DOHH2 (cell line): ENCODE results near the gene UGT3A1.

ENCODE experiments used
- H3F3A ChIP-seq: fragments of 200-600 bp; sonication (generic), shearing (Covaris generic); 2 replicates; pipeline ENCODE4 v1.6.0; 2016; ENCODE audit warnings: antibody characterized with exemption, mild to moderate bottlenecking; ENCODE audit not compliant: control insufficient read depth, insufficient read depth
- H3K27ac ChIP-seq: fragments of 200-600 bp; sonication (generic); 2 replicates; pipeline ENCODE4 v1.5.1; 2014; ENCODE audit warnings: low read depth, mild to moderate bottlenecking, low read length, moderate library complexity
- H3K27me3 ChIP-seq: fragments of 200-600 bp; sonication (generic); 2 replicates; pipeline ENCODE4 v1.6.1; 2014; ENCODE audit warnings: mild to moderate bottlenecking, low read length, mixed read lengths; ENCODE audit not compliant: control insufficient read depth
- H3K36me3 ChIP-seq: fragments of 200-600 bp; sonication (generic); 2 replicates; pipeline ENCODE4 v1.6.1; 2014; ENCODE audit warnings: mild to moderate bottlenecking, low read length, moderate library complexity, mixed read lengths; ENCODE audit not compliant: control insufficient read depth
- H3K4me1 ChIP-seq: fragments of 200-600 bp; sonication (generic); 2 replicates; pipeline ENCODE4 v1.6.1; 2014; ENCODE audit warnings: mild to moderate bottlenecking, low read length, mixed read lengths; ENCODE audit not compliant: control insufficient read depth
- H3K4me2 ChIP-seq: fragments of 200-600 bp; sonication (generic); 2 replicates; pipeline ENCODE4 v1.6.0; 2014; ENCODE audit warnings: mild to moderate bottlenecking, low read length, moderate library complexity
- H3K4me3 ChIP-seq: fragments of 200-600 bp; sonication (generic); 2 replicates; pipeline ENCODE4 v1.5.1; 2014; ENCODE audit warnings: mild to moderate bottlenecking, low read length, mixed read lengths
- H3K79me2 ChIP-seq: fragments of 200-600 bp; sonication (generic); 2 replicates; pipeline ENCODE4 v1.6.1; 2014; ENCODE audit warnings: mild to moderate bottlenecking, low read length, mixed read lengths; ENCODE audit not compliant: control insufficient read depth
- H3K9me2 ChIP-seq: fragments of 200-600 bp; sonication (generic); replicated peaks from 2 replicates; pipeline ENCODE4 v1.6.1; 2014; ENCODE audit warnings: mild to moderate bottlenecking, low read length, mixed read lengths; ENCODE audit not compliant: control insufficient read depth
- H3K9me3 ChIP-seq: fragments of 200-600 bp; sonication (generic); 2 replicates; pipeline ENCODE4 v1.6.1; 2014; ENCODE audit warnings: antibody characterized with exemption, low read length, mixed read lengths; ENCODE audit not compliant: control insufficient read depth, insufficient read depth
- H4K20me1 ChIP-seq: fragments of 200-600 bp; sonication (generic); 2 replicates; pipeline ENCODE4 v1.6.0; 2014; ENCODE audit warnings: low read depth, mild to moderate bottlenecking, antibody characterized with exemption, low read length, moderate library complexity; ENCODE audit not compliant: control insufficient read depth, insufficient read depth
- EZH2phosphoT487 ChIP-seq: fragments of 200-600 bp; sonication (generic); IDR thresholded peaks from 2 replicates; pipeline ENCODE4 v1.6.1; 2017; ENCODE audit warnings: borderline replicate concordance, mild to moderate bottlenecking, antibody characterized with exemption, low read length, moderate library complexity, mixed read lengths
- TF ChIP-seq, protein P1 (sequence below): fragments of 200-600 bp; sonication (generic); IDR thresholded peaks from one replicate; pipeline ENCODE4 v1.5.1; 2014; ENCODE audit warnings: antibody characterized with exemption, mild to moderate bottlenecking, low read depth, low read length; ENCODE audit not compliant: poor library complexity, severe bottlenecking

Gene UGT3A1

DNA sequence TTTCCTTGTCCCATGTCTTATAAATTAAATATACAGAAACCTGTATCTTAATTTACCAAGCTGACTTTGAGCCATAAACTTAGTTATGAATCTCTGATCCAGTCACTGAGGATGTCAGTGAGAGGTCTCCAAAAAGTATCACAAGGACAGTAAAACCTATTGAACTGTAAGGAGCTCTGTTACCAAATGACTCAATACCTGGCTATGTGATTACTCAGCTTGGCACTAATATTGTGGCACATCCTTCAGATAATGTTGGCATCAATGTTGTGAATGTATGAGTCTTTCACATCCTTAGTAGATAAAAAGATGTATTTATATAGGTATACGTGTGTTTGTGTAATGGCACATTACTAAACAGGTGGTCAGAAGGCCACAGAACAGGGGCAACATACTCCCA lies 34.8 kb downstream of the UGT3A1 start:
- Histone ChIP-seq H4K20me1 (no peaks in the 10 kb centered on the region), H3K79me2 (no peaks in the 10 kb centered on the region), H3K9me3 (no peaks in the 10 kb centered on the region), H3K4me1 (no peaks in the 10 kb centered on the region), H3K36me3 (no peaks in the 10 kb centered on the region), H3K4me3 (no peak overlapping the region), H3K9me2 (no peaks in the 10 kb centered on the region), H3K27me3 (0 out of 2 replicates have a peak, but pooled peaks cover 9% of the 10 kb centered on the region), H3K4me2 (no peak overlapping the region), H3F3A (no peaks in the 10 kb centered on the region), H3K27ac (no peak overlapping the region)
- TF ChIP-seq EZH2phosphoT487, result no peak

DNA sequence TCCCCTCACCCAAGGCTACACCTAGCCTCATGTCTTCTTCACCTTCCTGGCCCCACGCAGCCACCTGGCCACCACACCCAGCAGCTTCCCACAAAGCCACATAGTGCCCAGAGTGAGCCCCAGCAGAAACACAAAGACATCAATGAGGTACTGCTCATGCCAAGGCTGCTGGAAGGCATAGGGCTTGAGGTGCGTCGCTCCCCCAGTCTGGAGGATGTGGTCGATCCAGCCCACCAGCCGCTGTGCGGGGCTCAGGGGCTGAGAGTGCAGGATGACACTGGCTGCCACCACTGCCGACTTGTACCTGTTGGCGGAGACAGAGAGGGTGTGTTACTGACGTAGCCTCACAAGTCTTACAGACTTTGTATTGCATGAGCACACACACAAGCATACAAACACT lies 37.0 kb downstream of the UGT3A1 start:
- H3K4me2 ChIP-seq, result no peak overlapping the region
- no peaks in the 10 kb centered on the region for H3K9me2 ChIP-seq
- no peaks in the 10 kb centered on the region for H3K36me3 ChIP-seq
- H3K4me1 ChIP-seq, result no peaks in the 10 kb centered on the region
- no peak for TF ChIP-seq EZH2phosphoT487
- TF ChIP-seq, protein P1, sequence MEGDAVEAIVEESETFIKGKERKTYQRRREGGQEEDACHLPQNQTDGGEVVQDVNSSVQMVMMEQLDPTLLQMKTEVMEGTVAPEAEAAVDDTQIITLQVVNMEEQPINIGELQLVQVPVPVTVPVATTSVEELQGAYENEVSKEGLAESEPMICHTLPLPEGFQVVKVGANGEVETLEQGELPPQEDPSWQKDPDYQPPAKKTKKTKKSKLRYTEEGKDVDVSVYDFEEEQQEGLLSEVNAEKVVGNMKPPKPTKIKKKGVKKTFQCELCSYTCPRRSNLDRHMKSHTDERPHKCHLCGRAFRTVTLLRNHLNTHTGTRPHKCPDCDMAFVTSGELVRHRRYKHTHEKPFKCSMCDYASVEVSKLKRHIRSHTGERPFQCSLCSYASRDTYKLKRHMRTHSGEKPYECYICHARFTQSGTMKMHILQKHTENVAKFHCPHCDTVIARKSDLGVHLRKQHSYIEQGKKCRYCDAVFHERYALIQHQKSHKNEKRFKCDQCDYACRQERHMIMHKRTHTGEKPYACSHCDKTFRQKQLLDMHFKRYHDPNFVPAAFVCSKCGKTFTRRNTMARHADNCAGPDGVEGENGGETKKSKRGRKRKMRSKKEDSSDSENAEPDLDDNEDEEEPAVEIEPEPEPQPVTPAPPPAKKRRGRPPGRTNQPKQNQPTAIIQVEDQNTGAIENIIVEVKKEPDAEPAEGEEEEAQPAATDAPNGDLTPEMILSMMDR, result no peak
- 0 out of 2 replicates have a peak, but pooled peaks cover 9% of the 10 kb centered on the region for H3K27me3 ChIP-seq
- H3K9me3 ChIP-seq, result no peaks in the 10 kb centered on the region
- H3K27ac ChIP-seq, result no peak overlapping the region
- no peaks in the 10 kb centered on the region for H4K20me1 ChIP-seq
- no peaks in the 10 kb centered on the region for H3K79me2 ChIP-seq
- H3F3A ChIP-seq, result no peaks in the 10 kb centered on the region
- H3K4me3 ChIP-seq, result no peak overlapping the region

DNA sequence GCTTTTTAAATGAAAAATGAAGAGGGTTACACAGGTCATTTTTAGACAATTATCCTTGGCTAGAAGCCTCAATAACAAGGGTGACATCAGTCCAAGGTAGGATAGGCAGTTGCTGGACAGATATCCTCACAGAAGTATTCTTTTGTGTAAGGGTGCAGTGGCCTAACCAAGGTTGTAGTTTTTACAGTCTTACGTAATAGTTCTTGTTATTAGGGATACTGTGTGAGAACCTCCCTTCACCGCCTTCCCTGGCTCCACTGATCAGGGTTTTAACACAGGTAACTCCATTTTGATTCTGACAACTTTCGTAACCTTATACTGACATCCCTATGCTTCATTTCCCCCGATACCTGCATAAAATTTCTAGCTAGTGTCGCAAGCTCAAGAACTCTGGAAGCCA lies 44.1 kb downstream of the UGT3A1 start:
- Histone ChIP-seq H3K4me3 (no peak overlapping the region), H3K4me1 (no peaks in the 10 kb centered on the region), H3K27me3 (0 out of 2 replicates have a peak, but pooled peaks cover 6% of the 10 kb centered on the region), H3K27ac (no peak overlapping the region), H3K9me2 (no peaks in the 10 kb centered on the region), H3F3A (no peaks in the 10 kb centered on the region), H3K36me3 (no peaks in the 10 kb centered on the region), H3K9me3 (no peaks in the 10 kb centered on the region), H4K20me1 (no peaks in the 10 kb centered on the region), H3K79me2 (no peaks in the 10 kb centered on the region), H3K4me2 (no peak overlapping the region)
- TF ChIP-seq, protein P1, result no peak
- TF ChIP-seq EZH2phosphoT487, result no peak

DNA sequence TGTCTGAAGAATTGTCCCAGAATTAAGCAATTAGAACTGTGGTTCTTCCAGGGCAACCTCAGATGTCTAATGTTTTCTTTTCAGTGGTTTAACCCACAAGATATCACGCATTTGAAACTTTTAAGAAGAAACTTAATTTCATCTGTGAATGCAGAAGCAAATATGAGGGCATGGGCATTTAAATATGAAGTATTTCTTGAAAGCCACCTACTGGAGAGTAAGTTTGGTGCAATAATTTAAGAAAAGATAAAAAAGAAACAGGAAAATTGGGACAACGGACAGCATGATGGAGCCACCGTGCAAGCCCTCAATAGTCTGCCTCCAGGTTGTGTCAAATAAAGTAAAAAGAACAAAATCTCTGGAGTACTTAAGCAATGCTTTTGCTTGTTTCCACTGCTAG lies 51.6 kb downstream of the UGT3A1 start:
- TF ChIP-seq, protein P1, result peak; percentile 38
- no peak for TF ChIP-seq EZH2phosphoT487
- Histone ChIP-seq H3K9me2 (no peaks in the 10 kb centered on the region), H4K20me1 (no peaks in the 10 kb centered on the region), H3F3A (no peaks in the 10 kb centered on the region), H3K9me3 (no peaks in the 10 kb centered on the region), H3K79me2 (no peaks in the 10 kb centered on the region), H3K27ac (no peak overlapping the region), H3K4me3 (no peak overlapping the region), H3K4me1 (no peaks in the 10 kb centered on the region), H3K27me3 (0 out of 2 replicates have a peak, but pooled peaks cover 4% of the 10 kb centered on the region), H3K36me3 (no peaks in the 10 kb centered on the region), H3K4me2 (no peak overlapping the region)
